ENCODE results near the gene SORCS2. TPM values are rescaled to one million over a fixed set of nuclear protein-coding genes. Genes with fewer than 3 reads are reported as not detected.

SORCS2 gene
- total RNA-seq, 1 donor from 2014 or later = 9.6 TPM

DNA sequence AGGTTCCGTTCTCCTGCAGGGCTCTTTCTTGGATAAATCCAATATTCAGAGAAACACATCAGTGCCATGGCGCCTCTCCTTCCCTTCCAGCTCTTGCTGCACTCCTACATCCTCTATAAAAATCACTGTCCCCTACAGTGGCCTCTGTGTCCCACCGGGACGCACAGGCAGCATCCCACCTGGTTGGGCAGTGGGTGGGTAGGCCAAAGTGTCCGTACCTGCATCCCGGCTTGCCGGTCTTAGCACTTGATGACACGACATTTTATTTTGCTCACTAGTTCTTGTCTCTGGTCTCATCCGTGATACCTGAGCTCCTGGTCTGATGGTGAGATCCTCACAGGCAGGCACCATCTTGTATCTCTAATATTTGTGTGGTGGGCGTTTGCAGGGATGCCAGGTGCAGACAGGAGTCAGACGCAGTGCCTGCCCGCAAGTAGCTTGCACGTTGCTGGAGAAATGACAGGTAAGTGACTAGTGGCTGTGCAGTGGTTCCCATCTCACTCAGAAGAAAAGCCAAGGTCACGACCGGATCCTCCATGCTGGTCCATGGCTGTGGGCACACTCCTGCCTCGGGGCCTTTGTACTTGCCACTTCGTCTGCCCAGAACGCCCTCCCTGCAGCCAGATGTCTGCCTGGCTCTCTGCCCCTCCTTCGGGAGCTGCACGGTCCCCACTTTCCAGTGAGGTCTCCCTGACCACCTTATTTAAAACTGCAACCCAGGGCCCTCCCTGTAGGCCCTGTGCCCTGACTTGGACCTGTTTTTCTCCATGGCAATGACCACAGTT is 109.7 kb downstream of the SORCS2 start:
- no peak for DNase-seq (ENCODE audit: low spot score)

DNA sequence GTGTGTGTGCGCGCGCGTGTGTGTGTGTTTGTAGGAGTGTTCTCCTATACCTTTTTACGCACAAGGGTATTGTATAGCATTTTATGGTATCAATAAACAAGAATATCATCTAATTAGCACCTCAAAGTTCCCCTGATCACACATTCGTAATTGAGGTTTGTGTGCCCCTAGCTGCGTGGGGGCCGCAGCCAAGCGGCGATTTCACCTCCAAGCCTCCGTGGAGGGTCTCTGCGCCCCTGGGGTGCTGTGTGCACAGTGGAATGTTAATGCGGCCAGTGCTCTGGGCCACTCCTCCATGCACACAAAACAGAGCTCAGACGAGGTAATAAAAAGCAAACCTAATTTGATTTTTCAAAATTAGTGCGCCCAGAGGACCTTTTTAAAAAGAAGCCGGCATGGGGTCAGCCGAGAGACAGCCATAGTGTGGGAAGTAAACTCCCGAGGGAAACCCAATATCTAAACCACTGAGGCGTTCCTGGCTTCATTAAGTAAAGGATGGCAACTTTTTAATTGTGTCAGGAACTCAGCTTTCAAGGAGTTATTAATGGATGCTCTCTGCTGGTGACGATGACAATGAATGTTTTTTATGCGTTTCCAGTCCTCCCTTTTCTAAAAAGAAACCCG is 110.6 kb downstream of the SORCS2 start:
- no peak for DNase-seq (ENCODE audit: low spot score)

DNA sequence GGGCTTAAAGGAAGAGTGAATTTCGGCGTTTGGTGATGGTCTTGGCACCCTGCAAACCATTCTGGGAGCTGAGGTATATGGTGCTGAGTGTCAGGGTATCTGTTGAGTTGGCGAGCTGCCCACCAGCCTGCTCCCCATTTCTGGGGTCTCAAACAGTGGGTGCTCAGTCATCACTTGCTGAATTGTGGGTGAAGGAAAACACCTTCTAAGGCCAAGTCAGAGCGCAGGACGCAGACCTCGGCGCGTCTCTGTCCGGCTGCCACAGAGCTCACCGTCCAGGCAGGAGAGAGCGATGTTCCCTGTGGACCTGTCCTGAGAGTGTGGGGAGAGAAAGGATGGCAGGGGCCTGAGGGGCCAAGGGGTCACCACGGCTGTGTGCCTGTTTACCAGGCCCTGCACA is 111.2 kb downstream of the SORCS2 start:
- DNase-seq (ENCODE audit: low spot score) = no peak

DNA sequence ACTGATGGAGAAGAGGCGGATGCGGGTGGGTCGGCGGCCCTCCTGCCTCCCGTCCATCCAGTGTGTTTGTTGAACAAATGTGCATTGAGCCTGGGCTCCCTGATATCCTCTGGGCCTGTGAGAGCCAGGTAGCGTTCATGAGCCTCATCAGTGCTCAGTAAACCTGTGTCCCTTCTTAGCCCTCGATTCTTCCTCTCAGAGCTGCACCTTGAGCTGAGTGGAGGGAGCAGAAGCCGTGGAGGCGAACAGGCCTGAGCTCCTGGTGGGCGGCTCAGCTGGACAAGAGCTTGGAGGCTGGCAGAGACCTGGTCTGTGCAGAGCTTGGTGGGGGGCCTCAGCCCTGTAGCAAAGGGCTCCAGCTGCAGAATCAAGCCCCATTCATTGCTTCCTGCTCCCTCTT is 112.1 kb downstream of the SORCS2 start:
- DNase-seq (ENCODE audit: low spot score) = no peak

DNA sequence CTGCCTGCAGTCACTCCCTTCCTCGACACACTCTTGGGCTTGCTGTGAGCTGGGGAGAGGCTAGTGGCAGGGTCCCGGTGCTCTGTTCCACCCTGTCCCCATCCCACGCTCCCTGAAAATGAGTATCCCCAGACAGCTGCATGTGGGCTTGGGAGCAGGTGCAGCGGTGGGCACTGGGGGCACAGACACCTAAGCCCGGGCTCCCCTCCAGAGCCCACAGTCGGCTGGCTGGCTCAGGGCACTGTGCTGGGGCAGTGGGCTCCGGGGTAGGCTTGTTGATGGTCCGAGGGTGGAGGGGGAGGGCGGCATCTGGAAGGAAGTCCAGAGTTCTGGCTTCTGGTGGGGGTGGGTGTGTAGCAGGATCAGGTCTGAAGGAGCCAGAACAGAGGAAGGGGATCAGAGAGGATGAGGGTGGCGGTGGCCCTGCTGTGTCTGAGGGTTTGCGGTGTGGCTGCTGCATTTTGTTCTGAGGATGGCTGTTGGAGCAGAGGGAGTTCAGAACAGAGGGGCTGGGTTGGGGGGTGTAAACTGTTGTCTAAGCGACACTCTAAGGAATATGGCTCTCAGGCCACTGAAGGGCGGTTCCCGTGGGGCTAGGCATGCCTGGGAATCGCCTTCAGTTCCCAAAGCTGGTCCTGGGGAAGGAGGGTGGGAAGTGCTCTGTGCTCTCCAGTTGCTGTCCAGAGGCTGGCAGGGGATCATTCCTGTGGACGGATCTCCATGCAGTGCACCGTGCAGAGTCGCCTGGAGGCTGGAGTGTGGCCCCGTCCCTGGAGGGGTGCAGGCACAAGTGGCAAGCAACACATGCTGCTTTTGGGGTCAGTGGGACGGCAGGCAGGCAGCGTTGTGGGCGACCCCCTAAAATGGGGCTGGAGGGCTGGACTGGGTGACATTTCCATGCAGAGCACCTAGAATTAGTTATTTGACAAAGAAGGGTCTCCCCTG is 114.0 kb downstream of the SORCS2 start:
- no peak for DNase-seq (ENCODE audit: low spot score)

DNA sequence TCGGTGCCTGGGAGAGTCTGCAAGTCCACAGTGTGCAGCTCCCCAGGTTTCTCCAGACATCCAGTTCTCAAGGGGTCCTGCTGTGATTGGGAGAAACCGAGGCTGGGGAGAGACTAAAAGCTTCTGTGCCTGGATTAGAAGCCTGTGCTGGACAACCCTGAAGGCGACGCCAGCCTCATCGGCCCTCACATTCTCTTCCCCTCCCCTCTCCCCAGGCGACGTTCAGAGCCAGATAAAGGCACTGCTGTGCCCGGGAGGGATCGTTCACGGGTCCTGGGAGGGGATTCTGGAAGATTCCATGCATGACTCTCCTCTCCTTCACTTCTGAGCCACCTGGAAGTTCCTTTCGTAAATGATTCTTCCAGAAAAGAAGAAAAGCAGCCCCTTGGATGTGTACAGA is 114.6 kb downstream of the SORCS2 start:
- DNase-seq (ENCODE audit: low spot score) = no peak

DNA sequence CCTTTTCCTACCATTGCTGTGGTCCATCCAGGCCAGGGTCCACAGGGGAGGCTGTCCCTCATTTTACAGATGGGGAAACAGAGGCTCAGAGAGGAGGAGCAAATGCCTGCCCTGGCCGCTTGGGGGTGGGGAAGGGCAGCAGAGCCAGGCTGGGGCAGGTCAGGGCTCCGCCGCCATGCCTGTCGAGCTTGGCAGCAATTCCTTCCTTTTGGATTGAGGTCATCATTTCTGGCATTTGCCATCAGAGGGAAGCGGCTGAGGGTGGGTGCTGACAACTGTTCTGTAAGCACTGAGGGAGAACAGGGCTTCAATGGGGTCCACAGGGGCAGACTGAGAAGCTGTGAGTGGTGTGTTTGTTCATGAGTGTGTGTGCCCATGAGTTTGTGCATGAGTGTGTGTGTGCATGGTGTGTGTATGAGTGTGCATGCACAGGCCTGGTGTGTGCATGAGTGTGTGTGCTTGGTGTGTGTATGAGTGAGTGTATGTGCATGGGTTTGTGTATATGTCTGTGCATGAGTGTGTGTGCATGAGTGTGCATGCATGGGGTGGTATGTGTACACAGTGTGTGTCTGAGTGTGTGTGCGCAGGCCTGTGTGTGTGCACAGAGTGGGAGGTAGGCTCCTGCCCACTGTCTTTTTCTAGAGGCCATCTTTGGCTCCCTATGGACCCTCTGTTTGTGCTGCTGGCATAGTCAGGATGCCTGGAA is 115.2 kb downstream of the SORCS2 start:
- DNase-seq (ENCODE audit: low spot score) = peak; percentile 53

DNA sequence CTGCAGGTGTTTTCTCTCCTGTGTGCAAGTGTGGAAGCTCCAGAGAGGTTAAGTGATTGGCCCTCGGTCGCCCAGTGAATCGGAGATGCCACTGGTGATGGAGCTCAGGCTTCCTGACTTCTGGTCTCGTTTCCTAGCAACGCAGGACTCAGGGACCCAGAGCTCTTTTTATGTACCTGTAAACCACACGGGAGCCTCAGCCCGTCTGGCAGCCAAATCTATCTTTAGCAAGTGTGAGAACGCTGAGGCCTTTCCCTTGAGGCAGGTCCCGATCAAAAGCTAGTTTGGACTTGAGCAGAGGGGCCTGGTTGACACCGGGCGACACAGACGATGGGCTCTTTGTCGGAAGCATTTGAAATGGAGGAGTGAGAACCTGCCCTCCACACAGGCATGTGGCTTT is 116.8 kb downstream of the SORCS2 start:
- peak; percentile 45 for DNase-seq (ENCODE audit: low spot score)

DNA sequence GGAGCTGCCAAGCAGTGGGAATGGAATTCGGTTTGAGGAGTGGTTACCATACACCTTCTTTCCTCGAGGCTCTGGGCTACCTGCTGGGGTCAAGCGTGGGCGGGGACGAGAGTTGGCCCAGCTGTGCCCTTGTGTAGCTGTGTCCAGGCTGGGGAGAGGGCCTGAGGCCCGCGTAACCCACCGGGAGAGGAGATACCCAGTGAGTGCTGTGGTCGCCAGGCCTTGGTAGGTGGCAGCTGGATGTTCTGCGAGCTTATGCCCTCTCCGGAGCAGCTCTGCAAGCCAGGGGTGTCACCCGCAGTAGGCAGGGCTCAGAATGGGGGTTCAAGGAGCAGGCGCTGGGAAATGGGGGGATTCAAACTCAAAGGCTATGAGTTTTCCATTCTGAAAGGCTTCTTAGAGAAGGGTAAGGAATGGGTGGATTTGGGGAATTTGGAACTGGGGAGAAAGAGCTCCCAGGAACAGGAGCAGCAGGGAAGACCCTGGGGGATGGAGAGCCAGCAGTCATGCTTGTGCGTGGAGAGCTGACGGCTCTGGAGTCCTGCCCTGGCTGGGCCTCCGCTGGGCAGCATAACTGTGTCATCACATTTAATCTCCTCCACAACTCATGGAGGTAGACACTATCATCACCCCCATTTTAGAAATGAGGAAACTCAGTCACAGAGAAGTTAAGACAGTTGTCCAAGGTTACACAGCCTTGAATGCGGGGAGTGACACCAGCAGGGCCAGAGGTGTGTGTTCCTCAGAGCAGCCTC is 117.5 kb downstream of the SORCS2 start:
- DNase-seq (ENCODE audit: low spot score) = peak; percentile 57

DNA sequence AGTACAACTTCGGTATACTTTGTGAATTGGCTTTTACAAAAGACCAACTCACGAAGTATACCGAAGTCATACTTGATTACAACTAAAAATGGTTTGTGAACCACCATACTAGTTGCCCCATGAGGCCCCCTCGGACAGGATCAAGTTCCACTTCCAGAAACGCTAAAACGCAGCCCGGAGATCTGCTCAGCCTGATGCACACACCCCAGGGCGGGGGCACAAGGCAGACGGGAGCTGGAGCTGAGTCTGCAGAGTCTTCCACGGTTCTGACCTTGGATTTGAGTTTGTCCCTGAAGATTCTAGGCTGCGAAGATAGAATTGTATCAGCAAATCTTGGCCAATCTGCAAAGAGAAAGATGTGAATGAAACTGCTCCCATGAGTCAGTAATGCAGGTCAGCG is 118.1 kb downstream of the SORCS2 start:
- peak; percentile 82 for DNase-seq (ENCODE audit: low spot score)

DNA sequence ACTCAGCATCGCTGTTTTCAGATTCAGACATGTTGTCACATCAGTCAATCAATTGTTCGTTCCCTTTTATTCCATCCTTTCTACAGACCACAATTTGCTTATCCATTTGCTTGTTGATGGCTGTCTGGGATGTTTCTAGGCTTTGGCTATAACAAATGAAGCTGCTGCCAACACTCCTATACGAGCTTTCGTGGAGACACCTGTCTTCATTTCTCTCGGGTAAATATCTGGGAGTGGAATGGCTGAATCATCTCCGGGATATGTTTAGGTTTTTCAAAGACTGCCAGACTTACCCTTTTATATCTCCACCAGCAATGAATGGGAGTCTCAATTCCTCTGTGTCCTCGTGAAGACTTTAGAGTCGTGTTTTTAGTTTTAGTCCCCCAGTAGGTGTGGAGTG is 118.9 kb downstream of the SORCS2 start:
- no peak for DNase-seq (ENCODE audit: low spot score)

DNA sequence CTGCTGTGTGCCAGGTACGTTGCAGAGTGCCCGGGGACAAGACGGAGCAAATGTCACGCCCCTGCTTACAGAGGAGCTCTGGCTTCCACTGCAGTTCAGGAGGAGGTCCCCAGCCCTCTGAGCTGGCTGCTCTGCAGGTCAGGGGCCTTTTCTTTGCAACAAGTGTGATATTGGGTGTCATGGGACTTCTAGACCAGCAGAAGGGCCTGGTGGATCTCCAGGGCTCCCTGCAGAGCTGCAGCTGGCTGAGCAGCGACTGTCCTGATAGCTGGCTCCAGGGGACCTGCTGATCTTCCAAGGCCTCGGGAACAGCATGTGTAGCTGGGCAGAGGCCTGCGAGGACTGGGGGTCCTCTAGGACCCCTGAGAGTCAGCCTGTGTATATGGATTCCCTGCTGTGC is 120.4 kb downstream of the SORCS2 start:
- DNase-seq (ENCODE audit: low spot score) = no peak

DNA sequence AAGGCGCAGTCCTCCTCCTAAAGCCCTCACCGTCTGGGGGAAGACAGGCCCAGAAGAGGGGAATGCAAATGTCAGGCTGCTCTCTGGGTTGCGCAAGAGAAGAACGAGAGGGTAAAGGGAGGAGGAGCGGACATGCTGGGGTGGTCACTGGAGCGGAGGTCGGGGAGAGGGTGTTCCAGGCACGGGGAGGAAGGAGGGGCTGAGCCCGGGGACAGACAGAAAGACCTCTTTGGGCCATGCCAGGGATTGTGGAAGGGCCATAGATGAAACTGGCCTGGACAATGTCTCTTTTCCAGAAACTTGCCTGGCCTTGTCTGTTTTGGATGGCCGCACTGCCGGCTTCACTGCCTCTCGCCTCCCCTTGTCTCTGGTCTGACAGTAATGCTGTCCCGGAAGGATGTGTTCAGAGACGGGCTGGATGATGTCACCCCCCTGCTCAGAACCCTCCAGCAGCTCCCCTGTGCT is 121.0 kb downstream of the SORCS2 start:
- DNase-seq (ENCODE audit: low spot score) = peak; percentile 79

DNA sequence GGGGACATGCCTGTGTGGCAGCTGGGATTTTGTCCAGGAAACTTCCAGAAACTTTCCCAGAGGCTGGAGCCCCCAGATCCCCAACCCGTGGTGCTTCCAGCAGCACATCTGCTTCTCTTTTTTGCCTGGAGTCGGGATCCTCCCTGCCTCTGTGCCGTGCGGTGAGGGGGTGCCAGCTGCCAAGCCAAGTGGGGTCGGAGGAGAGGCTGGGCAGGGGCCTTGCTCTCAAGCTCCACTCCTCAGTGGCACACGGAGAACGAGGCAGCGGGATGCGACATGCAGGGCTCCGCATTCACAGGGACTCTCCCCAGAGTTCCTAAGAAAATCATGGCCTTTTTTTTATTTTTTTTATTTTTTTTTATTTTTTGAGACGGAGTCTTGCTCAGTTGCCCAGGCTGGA is 121.7 kb downstream of the SORCS2 start:
- no peak for DNase-seq (ENCODE audit: low spot score)

DNA sequence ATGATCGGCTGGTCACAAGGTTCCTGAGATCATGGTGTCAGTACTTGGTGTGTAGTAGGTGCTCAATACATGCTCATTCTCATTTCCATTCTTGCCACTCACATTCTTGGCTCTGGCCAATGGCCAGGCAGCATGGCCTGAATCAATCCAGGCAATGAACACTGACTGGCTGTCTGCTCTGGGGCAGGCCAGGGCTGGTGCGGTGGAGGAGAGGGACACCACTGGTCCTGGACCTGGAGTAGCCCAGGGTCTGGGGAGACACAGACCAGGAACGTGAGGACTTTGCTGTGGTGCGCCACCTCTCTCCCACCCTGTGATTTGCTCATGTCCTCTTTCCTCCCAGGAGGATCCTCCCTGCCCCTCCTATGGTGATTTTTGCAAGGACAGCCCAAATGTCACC is 122.9 kb downstream of the SORCS2 start:
- no peak for DNase-seq (ENCODE audit: low spot score)

DNA sequence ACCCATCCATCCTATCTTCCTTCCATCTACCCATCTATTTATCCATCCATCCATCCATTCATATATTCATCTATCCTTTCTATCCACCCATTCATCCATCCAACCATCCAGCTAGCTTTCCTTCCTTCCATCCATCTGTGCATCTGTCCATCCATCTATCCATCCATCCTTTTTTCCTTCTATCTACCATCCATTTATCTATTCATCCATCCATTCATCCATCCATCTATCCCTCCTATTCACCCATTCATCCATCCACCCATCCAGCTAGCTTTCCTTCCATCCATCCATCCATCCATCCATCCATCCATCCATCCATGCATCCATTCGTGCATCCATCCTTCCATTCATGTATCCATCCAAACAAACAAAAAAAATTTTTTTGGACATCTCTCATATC is 123.6 kb downstream of the SORCS2 start:
- no peak for DNase-seq (ENCODE audit: low spot score)

DNA sequence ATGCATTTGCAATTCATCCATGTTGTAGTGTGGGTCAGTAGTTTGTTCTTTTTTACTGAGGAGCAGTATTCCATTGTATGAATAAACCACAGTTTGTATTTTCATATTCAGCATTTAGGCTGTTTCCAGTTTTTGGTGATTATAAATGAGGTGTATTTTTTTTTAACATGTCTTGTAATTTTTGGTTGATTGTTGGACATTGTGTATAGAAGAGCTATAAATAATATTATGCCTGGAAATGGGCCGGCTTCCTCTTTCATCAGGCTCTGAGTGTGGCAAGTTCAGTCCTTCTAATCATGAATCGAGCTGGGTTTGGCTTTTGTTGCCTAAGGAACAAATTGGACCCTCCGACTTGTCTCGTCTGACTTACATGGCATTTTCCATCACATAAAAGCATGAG is 126.7 kb downstream of the SORCS2 start:
- DNase-seq (ENCODE audit: low spot score) = no peak

DNA sequence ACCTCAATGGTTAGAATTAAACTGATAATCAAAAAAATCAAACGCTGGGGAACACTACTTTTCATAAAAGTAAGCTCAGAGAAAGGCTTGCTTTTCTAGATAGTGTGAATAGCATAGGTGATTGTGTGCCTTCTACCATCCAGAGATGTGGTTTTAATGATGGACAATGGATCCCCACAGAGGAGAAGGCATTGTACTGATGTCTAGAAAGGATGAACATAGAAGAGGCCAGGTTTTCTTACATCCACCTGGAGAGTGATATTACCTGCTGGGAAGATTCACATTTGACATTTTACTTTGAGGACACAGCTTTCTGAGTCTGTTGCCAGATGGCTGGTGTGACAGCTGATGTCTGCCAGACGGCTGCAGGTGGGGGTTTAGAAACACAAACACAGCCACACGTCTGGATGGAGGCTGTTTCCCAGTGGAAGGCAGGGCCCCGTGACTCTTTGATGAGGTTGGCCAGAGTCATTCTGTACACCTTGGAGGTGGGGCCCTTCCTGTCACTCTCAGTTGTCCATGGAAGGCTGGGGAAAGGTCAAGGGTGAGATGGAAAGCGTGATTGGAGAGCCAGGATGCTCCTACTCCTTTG is 128.0 kb downstream of the SORCS2 start:
- DNase-seq (ENCODE audit: low spot score) = no peak

DNA sequence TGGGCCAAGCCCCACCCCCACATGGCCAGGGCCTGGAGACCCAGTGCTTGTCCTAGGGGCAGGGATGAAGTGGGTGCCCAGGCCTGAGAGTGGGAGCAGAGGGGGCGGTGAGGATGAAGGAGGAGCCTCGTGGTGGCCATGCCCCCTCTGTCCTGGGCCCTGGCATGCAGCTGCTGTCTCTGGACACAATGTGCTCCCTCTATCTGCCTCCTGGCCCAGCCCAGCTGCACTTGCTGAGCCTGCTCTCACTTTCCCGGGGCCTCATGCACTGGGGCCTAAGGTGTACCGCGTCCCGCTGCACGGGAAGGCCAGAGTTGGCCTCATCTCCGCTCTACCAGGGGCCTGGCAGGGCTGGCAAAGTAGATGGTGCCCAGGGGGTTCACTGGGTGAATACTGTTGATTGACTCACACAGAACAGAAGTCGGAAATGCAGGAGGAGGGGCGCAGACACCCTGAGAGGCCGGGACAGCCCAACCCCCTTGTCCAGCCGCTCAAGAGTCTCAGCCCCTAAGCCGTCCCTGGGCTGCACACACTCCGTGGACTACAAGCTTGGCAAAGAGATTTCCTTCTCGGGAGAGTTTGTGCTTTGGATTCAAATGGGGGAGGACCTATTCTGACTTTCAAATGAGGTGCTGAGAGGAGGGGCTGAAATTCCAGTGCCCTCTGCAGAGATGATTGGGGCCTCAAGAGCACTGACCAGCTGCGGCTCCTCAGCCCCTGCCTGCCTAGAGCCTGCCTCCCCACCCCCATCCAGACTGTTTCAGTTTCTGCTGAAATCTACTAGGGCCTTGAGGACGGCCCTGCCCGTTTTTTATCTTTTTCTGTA is 130.0 kb downstream of the SORCS2 start:
- peak; percentile 91 for DNase-seq (ENCODE audit: low spot score)

DNA sequence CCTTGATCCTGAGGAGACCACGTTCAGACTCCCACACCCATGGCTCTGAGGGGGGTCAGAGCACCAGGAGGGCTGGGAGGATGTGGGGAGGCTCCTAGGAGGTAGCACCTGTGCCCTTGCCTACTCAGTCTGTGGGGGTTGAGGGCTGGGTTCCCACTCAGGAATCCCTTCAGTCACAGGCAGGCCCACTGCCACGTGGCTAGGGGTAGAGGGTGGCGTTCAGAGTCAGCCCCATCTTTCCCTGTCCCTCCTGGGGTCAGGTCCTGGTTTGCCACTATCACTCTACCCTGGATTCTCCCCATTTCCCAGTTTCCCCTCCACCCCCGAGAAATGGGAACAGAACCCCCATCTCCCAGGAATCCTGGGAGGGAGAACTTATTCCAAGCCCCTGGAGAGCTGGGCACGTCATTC is 131.1 kb downstream of the SORCS2 start:
- DNase-seq (ENCODE audit: low spot score) = no peak

Data from umbilical cord (tissue), 2 donors.